SU-DHL-6 (cell line): ENCODE data around the gene EVL.

Experiments used
- EZH2phosphoT487 ChIP-seq: fragments of 200-600 bp; sonication (generic), shearing (Covaris generic); conservative IDR thresholded peaks from 2 replicates; pipeline ENCODE4 v1.6.1; 2018; ENCODE audit warnings: mild to moderate bottlenecking, antibody characterized with exemption, low read length, moderate library complexity, mixed read lengths
- TF ChIP-seq, protein P1 (sequence below): fragments of 200-600 bp; sonication (generic); IDR thresholded peaks from one replicate; pipeline ENCODE4 v1.5.1; 2017; ENCODE audit warnings: antibody characterized with exemption, mild to moderate bottlenecking, low read length, moderate library complexity; ENCODE audit not compliant: insufficient read depth, poor library complexity, severe bottlenecking

DNA sequence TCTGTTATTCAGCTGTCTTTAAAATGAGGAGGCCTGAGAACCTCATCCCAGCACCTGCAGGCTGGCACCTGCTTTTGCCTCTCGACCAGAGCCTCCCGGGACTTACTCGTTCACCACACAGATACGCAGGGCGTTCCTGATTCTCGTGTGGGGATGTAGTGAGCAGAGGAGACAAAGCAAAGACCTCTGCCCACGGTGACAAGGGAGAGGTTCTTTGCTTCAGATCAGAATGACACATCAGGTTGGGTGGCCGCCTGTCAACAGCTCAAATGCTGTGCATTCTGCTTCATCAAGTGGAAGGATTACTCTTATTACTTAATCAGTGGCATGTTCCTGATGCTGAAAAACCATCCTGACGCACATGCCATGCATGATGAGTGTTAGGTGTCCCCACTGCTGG lies 69.9 kb downstream of the EVL start:
- TF ChIP-seq, protein P1, sequence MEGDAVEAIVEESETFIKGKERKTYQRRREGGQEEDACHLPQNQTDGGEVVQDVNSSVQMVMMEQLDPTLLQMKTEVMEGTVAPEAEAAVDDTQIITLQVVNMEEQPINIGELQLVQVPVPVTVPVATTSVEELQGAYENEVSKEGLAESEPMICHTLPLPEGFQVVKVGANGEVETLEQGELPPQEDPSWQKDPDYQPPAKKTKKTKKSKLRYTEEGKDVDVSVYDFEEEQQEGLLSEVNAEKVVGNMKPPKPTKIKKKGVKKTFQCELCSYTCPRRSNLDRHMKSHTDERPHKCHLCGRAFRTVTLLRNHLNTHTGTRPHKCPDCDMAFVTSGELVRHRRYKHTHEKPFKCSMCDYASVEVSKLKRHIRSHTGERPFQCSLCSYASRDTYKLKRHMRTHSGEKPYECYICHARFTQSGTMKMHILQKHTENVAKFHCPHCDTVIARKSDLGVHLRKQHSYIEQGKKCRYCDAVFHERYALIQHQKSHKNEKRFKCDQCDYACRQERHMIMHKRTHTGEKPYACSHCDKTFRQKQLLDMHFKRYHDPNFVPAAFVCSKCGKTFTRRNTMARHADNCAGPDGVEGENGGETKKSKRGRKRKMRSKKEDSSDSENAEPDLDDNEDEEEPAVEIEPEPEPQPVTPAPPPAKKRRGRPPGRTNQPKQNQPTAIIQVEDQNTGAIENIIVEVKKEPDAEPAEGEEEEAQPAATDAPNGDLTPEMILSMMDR, result no peak
- TF ChIP-seq EZH2phosphoT487, result no peak
